Memory B cell (primary cell): Measurements from ENCODE around the gene FFAR3.
"Not testable (repeated sequence)": the region's sequence is repeated elsewhere in the genome, so short reads cannot be mapped to it uniquely, and the experiment has no call there.

Experiments
- ATAC-seq: fragments of 150-1000 bp; cut with Tn5 transposase; 2 replicates; pipeline ENCODE4 v1.10.0; 2021; ENCODE audit warnings: low read depth, mild to moderate bottlenecking, moderate library complexity
- DNase-seq, 2 donors: peaks; one replicate each; pipeline ENCODE4 v3.0.0; 2022; ENCODE audit warnings: low spot score in 2 of 2
- H3K27ac Mint-ChIP-seq: one replicate; pipeline ENCODE4 v1.8.0; 2022; ENCODE audit warnings: mild to moderate bottlenecking, moderate library complexity, mixed read lengths
- H3K27me3 Mint-ChIP-seq: one replicate; pipeline ENCODE4 v1.8.0; 2022; ENCODE audit warnings: mixed read lengths
- H3K36me3 Mint-ChIP-seq: one replicate; pipeline ENCODE4 v1.8.0; 2022; ENCODE audit warnings: mild to moderate bottlenecking, mixed read lengths
- H3K4me1 Mint-ChIP-seq: one replicate; pipeline ENCODE4 v1.8.0; 2022; ENCODE audit warnings: mixed read lengths
- H3K4me3 Mint-ChIP-seq: one replicate; pipeline ENCODE4 v1.8.0; 2022; ENCODE audit warnings: mild to moderate bottlenecking, moderate library complexity, mixed read lengths
- H3K9me3 Mint-ChIP-seq: one replicate; pipeline ENCODE4 v1.8.0; 2022; ENCODE audit warnings: mixed read lengths

FFAR3 gene

DNA sequence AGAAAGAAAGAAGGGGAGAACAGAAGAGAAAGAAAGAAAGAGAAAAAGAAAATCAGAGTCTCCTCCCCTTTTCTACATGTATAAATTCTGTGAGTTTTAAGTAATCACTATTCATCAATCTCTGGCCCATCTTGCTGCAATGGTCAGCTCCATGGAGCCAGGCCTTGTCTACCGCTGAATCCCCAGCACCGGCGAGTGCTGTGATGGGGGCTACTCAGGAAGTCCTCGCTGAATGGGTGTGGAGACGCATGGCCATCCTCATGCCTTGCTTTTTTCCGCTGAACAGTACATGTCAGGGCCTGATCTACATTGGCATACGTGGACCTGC is 42.5 kb downstream of the FFAR3 start:
- Mint-ChIP-seq H3K27ac (no peak overlapping the region), H3K27me3 (peaks cover 11% of the 10 kb centered on the region), H3K36me3 (peaks cover 5% of the 10 kb centered on the region), H3K9me3 (no peaks in the 10 kb centered on the region), H3K4me1 (peaks cover 10% of the 10 kb centered on the region), H3K4me3 (no peak overlapping the region)
- no peak for DNase-seq
- ATAC-seq = no peak

GRCh38 chr19:35401416-35401815 is 43.2 kb downstream of the FFAR3 start:
- DNase-seq, ATAC-seq, H3K4me1 Mint-ChIP-seq, H3K4me3 Mint-ChIP-seq, H3K9me3 Mint-ChIP-seq, H3K36me3 Mint-ChIP-seq: not testable (repeated sequence)
- Mint-ChIP-seq H3K27ac (peak overlapping the region; percentile 35), H3K27me3 (peaks cover 13% of the 10 kb centered on the region)

DNA sequence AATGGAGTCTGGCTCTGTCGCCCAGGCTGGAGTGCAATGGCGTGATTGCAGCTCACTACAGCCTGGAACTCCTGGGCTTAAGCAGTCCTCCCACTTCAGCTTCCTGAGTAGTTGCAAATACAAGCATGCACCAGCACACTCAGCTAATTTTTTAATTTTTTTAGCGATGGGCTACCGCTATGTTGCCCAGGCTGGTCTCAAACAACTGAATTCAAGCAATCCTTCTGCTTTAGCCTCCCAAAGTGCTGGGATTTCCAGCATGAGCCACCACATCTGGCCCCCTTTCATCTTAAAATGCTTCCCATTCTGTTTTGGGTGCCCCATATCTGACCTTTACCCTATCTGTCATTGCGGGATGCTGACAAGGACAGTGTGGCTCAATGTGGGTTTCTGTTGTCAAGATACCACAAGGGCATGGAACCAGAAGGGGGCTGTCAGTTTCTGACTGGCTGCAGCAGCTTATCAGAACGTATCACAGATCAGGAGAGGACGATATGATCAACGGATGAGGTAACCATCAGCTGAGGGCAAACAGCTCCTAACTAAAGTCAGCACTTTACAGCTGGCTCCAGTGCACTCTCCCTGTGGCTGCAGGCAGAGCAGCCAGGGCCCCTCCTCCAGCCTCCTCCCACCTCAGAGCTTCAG is 45.0 kb downstream of the FFAR3 start:
- Mint-ChIP-seq H3K27me3 (peaks cover 13% of the 10 kb centered on the region), H3K4me1 (peaks cover 11% of the 10 kb centered on the region), H3K4me3 (no peak overlapping the region), H3K9me3 (no peaks in the 10 kb centered on the region), H3K36me3 (peaks cover 5% of the 10 kb centered on the region), H3K27ac (no peak overlapping the region)
- DNase-seq (no peak), ATAC-seq (no peak)

GRCh38 chr19:35404879-35405622 is 46.8 kb downstream of the FFAR3 start:
- Mint-ChIP-seq H3K27me3 (peaks cover 13% of the 10 kb centered on the region), H3K4me3 (no peak overlapping the region), H3K36me3 (peaks cover 5% of the 10 kb centered on the region), H3K9me3 (no peaks in the 10 kb centered on the region), H3K4me1 (peaks cover 16% of the 10 kb centered on the region), H3K27ac (no peak overlapping the region)
- DNase-seq = no peak
- no peak for ATAC-seq

DNA sequence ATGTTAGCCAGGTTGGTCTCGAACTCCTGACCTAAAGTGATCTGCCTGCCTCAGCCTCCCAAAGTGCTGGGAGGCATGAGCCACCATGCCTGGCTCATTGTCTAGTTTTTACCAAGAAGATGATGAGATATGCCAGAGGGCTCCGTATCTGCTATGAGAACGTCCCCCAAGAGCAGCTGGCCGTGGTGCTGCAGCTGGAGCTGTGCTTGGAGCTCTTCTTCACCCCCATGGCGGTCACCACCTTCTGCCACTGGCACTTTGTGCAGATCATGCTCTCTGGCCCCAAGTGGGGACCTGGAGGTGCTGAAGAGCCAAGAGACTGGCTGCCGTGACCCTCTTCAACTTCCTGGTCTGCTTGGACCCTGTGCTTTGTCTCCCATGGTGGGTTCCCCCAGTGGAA is 49.4 kb downstream of the FFAR3 start:
- Mint-ChIP-seq H3K36me3 (no peaks in the 10 kb centered on the region), H3K27ac (no peak overlapping the region), H3K27me3 (peaks cover 9% of the 10 kb centered on the region), H3K9me3 (no peaks in the 10 kb centered on the region), H3K4me1 (peaks cover 7% of the 10 kb centered on the region), H3K4me3 (no peak overlapping the region)
- DNase-seq = no peak
- ATAC-seq = no peak

- ATAC-seq = peak; percentile 99
- Mint-ChIP-seq H3K9me3 (no peaks in the 10 kb centered on the region), H3K4me3 (no peak overlapping the region), H3K27me3 (peaks cover 9% of the 10 kb centered on the region), H3K27ac (no peak overlapping the region), H3K36me3 (no peaks in the 10 kb centered on the region), H3K4me1 (peaks cover 7% of the 10 kb centered on the region)
- peak; percentile 9 to 16 for DNase-seq
Measured at GRCh38 chr19:35408284-35409171, 50.3 kb downstream of the FFAR3 start.

GRCh38 chr19:35409191-35409590 is 50.9 kb downstream of the FFAR3 start:
- Mint-ChIP-seq H3K27ac (no peak overlapping the region), H3K36me3 (no peaks in the 10 kb centered on the region), H3K27me3 (peaks cover 9% of the 10 kb centered on the region), H3K9me3 (no peaks in the 10 kb centered on the region), H3K4me3 (no peak overlapping the region), H3K4me1 (peaks cover 7% of the 10 kb centered on the region)
- ATAC-seq = no peak
- no peak for DNase-seq
